Neural cell (in vitro differentiated cells): ENCODE results near the gene PRTFDC1. TPM values are rescaled to one million over a fixed set of nuclear protein-coding genes. Genes with fewer than 3 reads are reported as not detected.

Experiments used
- H2AFZ ChIP-seq: fragments of 200-600, 300-800 bp; sonication (generic), shearing (Covaris generic); 2 replicates; pipeline ENCODE4 v1.6.0; 2014; ENCODE audit warnings: low read depth, mild to moderate bottlenecking, antibody characterized with exemption, low read length, moderate library complexity
- H3F3A ChIP-seq: fragments of 200-600 bp; shearing (Covaris generic); 2 replicates; pipeline ENCODE4 v1.6.1; 2016; ENCODE audit warnings: mild to moderate bottlenecking, moderate library complexity, mixed read lengths, antibody characterized with exemption, low read length; ENCODE audit not compliant: insufficient read depth, poor library complexity, severe bottlenecking
- H3K27ac ChIP-seq: fragments of 200-600, 300-800 bp; sonication (generic), shearing (Covaris generic); 2 replicates; pipeline ENCODE4 v1.5.1; 2014; ENCODE audit warnings: mild to moderate bottlenecking, low read length, moderate library complexity
- H3K27me3 ChIP-seq: fragments of 300-800, 200-600 bp; sonication (generic), shearing (Covaris generic); 2 replicates; pipeline ENCODE4 v1.6.0; 2014; ENCODE audit warnings: mild to moderate bottlenecking, low read depth, low read length, moderate library complexity; ENCODE audit not compliant: insufficient read depth
- H3K36me3 ChIP-seq: fragments of 300-800, 200-600 bp; sonication (generic), shearing (Covaris generic); 2 replicates; pipeline ENCODE4 v1.5.1; 2014; ENCODE audit warnings: mild to moderate bottlenecking, antibody characterized with exemption, low read length, moderate library complexity; ENCODE audit not compliant: insufficient read depth
- H3K4me2 ChIP-seq: fragments of 300-800, 200-600 bp; sonication (generic), shearing (Covaris generic); 2 replicates; pipeline ENCODE4 v1.6.0; 2014; ENCODE audit warnings: mild to moderate bottlenecking, low read length
- H3K4me3 ChIP-seq: fragments of 300-800, 200-600 bp; sonication (generic), shearing (Covaris generic); 2 replicates; pipeline ENCODE4 v1.5.1; 2014; ENCODE audit warnings: mild to moderate bottlenecking, low read length, moderate library complexity
- H3K79me2 ChIP-seq: fragments of 200-600 bp; shearing (Covaris generic); replicated peaks from 2 replicates; pipeline ENCODE4 v1.6.0; 2014; ENCODE audit warnings: mild to moderate bottlenecking, low read length, moderate library complexity; ENCODE audit not compliant: insufficient read depth
- H3K9ac ChIP-seq: fragments of 300-800, 200-600 bp; sonication (generic), shearing (Covaris generic); 2 replicates; pipeline ENCODE4 v1.6.1; 2016; ENCODE audit warnings: mild to moderate bottlenecking, low read length, mixed read lengths
- H3K9me2 ChIP-seq: fragments of 200-600 bp; shearing (Covaris generic); 2 replicates; pipeline ENCODE4 v1.6.1; 2016; ENCODE audit warnings: mild to moderate bottlenecking, low read length, mixed read lengths; ENCODE audit not compliant: insufficient read depth
- H3K9me3 ChIP-seq: fragments of 200-600, 300-800 bp; sonication (generic), shearing (Covaris generic); 2 replicates; pipeline ENCODE4 v1.6.1; 2016; ENCODE audit warnings: mild to moderate bottlenecking, mixed run types, low read length, moderate library complexity, mixed read lengths
- H4K20me1 ChIP-seq: fragments of 200-600 bp; shearing (Covaris generic); 2 replicates; pipeline ENCODE4 v1.6.1; 2016; ENCODE audit warnings: mild to moderate bottlenecking, mixed run types; ENCODE audit not compliant: insufficient read depth
- EP300 ChIP-seq: fragments of 450-650 bp; conservative IDR thresholded peaks from 2 replicates; pipeline ENCODE4 v1.6.1; 2014; ENCODE audit warnings: antibody characterized with exemption, mild to moderate bottlenecking, moderate library complexity; ENCODE audit not compliant: poor library complexity, severe bottlenecking
- EZH2 ChIP-seq: fragments of 200-600, 300-800 bp; shearing (Covaris generic), sonication (generic); IDR thresholded peaks from 2 replicates; pipeline ENCODE4 v1.6.1; 2014; ENCODE audit warnings: antibody characterized with exemption, low read length, borderline replicate concordance, mild to moderate bottlenecking; ENCODE audit not compliant: insufficient read depth, poor library complexity, severe bottlenecking
- MXI1 ChIP-seq: fragments of 450-650 bp; conservative IDR thresholded peaks from 2 replicates; pipeline ENCODE4 v1.6.1; 2014; ENCODE audit warnings: antibody characterized with exemption, mild to moderate bottlenecking; ENCODE audit not compliant: poor library complexity, severe bottlenecking
- POLR2AphosphoS5 ChIP-seq: IDR thresholded peaks from 2 replicates; pipeline ENCODE4 v1.6.1; 2012
- RAD21 ChIP-seq: fragments of 450-650 bp; conservative IDR thresholded peaks from 2 replicates; pipeline ENCODE4 v1.6.1; 2014; ENCODE audit warnings: antibody characterized with exemption, mild to moderate bottlenecking, moderate library complexity
- REST ChIP-seq: IDR thresholded peaks from 2 replicates; pipeline ENCODE4 v1.6.1; 2012; ENCODE audit warnings: borderline replicate concordance
- SMC3 ChIP-seq: fragments of 450-650 bp; conservative IDR thresholded peaks from 2 replicates; pipeline ENCODE4 v1.6.1; 2014; ENCODE audit warnings: antibody characterized with exemption, mild to moderate bottlenecking, moderate library complexity; ENCODE audit not compliant: poor library complexity
- TAF1 ChIP-seq: IDR thresholded peaks from 2 replicates; pipeline ENCODE4 v1.6.1; 2012; ENCODE audit warnings: low read depth
- polyA plus RNA-seq: library from polyadenylated mRNA; depleted of rRNA; stranded (reverse); fragments of >200 nt; gene quantifications from 2 replicates; pipeline ENCODE4 v1.2.3, GENCODE V29; 2014
- TF ChIP-seq, protein P1 (sequence below): fragments of 450-650 bp; IDR thresholded peaks from 2 replicates; pipeline ENCODE4 v1.5.1; 2014; ENCODE audit warnings: antibody characterized with exemption, mild to moderate bottlenecking, moderate library complexity; ENCODE audit not compliant: poor library complexity, severe bottlenecking

The PRTFDC1 gene
- polyA plus RNA-seq, 1 donor from 2014 or later = 3.4 TPM

DNA sequence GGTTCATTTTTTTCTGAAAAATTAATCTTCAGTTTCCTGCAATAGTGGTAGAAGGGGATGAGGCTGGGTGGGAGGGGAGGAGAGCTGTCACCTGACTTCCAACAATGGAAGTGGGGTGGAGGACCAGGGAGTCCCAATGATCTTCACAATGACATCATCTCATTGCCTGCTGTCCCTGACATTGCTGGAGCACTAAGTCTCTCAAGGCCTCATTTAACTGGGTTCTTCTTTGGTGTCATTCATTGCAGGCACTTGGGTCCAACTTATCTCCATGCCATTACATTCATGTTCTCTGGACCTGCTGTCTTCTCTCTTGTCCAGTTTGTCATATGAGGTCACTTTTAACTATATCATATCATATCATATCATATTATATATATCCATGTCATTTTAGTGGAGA, 34.4 kb downstream of the PRTFDC1 start:
- H3K36me3 ChIP-seq = no peaks in the 10 kb centered on the region
- H3K9me2 ChIP-seq = no peaks in the 10 kb centered on the region
- no peak overlapping the region for H3K4me3 ChIP-seq
- no peak overlapping the region for H3K4me2 ChIP-seq
- no peak overlapping the region for H3K27ac ChIP-seq
- no peaks in the 10 kb centered on the region for H3K27me3 ChIP-seq
- no peak overlapping the region for H3K9ac ChIP-seq
- H3F3A ChIP-seq = no peaks in the 10 kb centered on the region
- no peaks in the 10 kb centered on the region for H3K9me3 ChIP-seq
- no peaks in the 10 kb centered on the region for H4K20me1 ChIP-seq
- no peak overlapping the region for H2AFZ ChIP-seq
- TF ChIP-seq, protein P1, sequence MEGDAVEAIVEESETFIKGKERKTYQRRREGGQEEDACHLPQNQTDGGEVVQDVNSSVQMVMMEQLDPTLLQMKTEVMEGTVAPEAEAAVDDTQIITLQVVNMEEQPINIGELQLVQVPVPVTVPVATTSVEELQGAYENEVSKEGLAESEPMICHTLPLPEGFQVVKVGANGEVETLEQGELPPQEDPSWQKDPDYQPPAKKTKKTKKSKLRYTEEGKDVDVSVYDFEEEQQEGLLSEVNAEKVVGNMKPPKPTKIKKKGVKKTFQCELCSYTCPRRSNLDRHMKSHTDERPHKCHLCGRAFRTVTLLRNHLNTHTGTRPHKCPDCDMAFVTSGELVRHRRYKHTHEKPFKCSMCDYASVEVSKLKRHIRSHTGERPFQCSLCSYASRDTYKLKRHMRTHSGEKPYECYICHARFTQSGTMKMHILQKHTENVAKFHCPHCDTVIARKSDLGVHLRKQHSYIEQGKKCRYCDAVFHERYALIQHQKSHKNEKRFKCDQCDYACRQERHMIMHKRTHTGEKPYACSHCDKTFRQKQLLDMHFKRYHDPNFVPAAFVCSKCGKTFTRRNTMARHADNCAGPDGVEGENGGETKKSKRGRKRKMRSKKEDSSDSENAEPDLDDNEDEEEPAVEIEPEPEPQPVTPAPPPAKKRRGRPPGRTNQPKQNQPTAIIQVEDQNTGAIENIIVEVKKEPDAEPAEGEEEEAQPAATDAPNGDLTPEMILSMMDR = no peak
- no peak for TF ChIP-seq EZH2
- TF ChIP-seq REST = no peak
- no peaks in the 10 kb centered on the region for H3K79me2 ChIP-seq

DNA sequence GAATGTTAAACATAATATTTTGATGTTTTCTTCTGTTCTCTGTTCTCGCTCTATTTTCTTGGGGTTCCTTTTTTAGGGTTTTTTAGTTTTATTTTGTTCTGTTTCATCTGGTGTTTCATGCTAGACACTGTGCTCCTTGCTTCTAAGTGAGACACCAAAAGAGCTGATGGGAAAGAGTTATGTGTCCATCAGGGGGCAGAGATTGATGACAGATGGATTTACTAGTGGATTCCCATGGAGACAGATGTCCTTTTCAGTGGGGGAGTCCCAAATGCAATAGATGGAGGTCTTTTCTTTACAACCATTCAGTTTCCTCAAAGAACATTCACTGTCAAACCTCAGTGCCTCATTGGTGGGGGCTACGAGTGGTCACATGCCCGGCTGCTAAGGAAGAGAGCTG, 34.9 kb downstream of the PRTFDC1 start:
- Histone ChIP-seq H3K9ac (no peak overlapping the region), H3K4me2 (no peak overlapping the region), H2AFZ (no peak overlapping the region), H3F3A (no peaks in the 10 kb centered on the region), H3K9me3 (no peaks in the 10 kb centered on the region), H3K4me3 (no peak overlapping the region), H4K20me1 (no peaks in the 10 kb centered on the region), H3K79me2 (no peaks in the 10 kb centered on the region), H3K9me2 (no peaks in the 10 kb centered on the region), H3K27me3 (no peaks in the 10 kb centered on the region), H3K36me3 (no peaks in the 10 kb centered on the region), H3K27ac (no peak overlapping the region)
- TF ChIP-seq MXI1 = no peak
- TF ChIP-seq TAF1 = no peak
- TF ChIP-seq EZH2 = no peak
- no peak for TF ChIP-seq REST
- TF ChIP-seq, protein P1 = no peak
- no peak for TF ChIP-seq SMC3
- TF ChIP-seq EP300 = no peak
- no peak for TF ChIP-seq RAD21
- no peak for TF ChIP-seq POLR2AphosphoS5
